Natural killer cell (primary cell): ENCODE measurements around the gene TMEM39B. TPM values are rescaled to one million over a fixed set of nuclear protein-coding genes. Genes with fewer than 3 reads are reported as not detected.
A peak's percentile ranks its signal among the peaks of the same experiment; 100 is the strongest.
"Not testable (repeated sequence)": the region's sequence is repeated elsewhere in the genome, so short reads cannot be mapped to it uniquely, and the experiment has no call there.

Experiments used
- ATAC-seq, 3 donors: fragments of 150-1000 bp in 2 of 3; fragments of 200-7000 bp in 1 of 3; cut with Tn5 transposase; 1 replicate in 1 of 3; 2 replicates in 2 of 3; pipeline ENCODE4 v1.10.0; 2021; ENCODE audit warnings: mild to moderate bottlenecking in 2 of 3, moderate library complexity in 2 of 3
- DNase-seq, 2 donors: peaks; one replicate each; pipeline versions ENCODE4 v3.0.0 to v3.0.0-alpha.2; 2013 to 2021; ENCODE audit warnings: mixed read lengths in 1 of 2
- H3K27ac ChIP-seq: one replicate; pipeline ENCODE4 v1.5.1; 2013; ENCODE audit warnings: mild to moderate bottlenecking, low read length
- H3K27me3 ChIP-seq: one replicate; pipeline ENCODE4 v1.6.1; 2013; ENCODE audit warnings: low read length; ENCODE audit not compliant: control insufficient read depth, insufficient read depth
- H3K36me3 ChIP-seq: one replicate; pipeline ENCODE4 v1.6.1; 2013; ENCODE audit warnings: low read length; ENCODE audit not compliant: control insufficient read depth, insufficient read depth
- H3K4me1 ChIP-seq: one replicate; pipeline ENCODE4 v1.6.1; 2013; ENCODE audit warnings: low read length; ENCODE audit not compliant: control insufficient read depth, insufficient read depth
- H3K4me3 ChIP-seq: one replicate; pipeline ENCODE4 v1.5.1; 2013; ENCODE audit warnings: low read length
- H3K9me3 ChIP-seq: one replicate; pipeline ENCODE4 v1.6.1; 2013; ENCODE audit warnings: low read length; ENCODE audit not compliant: control insufficient read depth, insufficient read depth
- H3K27ac Mint-ChIP-seq, 2 donors: one replicate each; pipeline ENCODE4 v1.8.0; 2022; ENCODE audit warnings: mild to moderate bottlenecking in 2 of 2, mixed read lengths in 2 of 2, moderate library complexity in 1 of 2
- H3K27me3 Mint-ChIP-seq, 2 donors: one replicate each; pipeline ENCODE4 v1.8.0; 2022; ENCODE audit warnings: low read depth in 2 of 2, mixed read lengths in 2 of 2
- H3K36me3 Mint-ChIP-seq: one replicate; pipeline ENCODE4 v1.8.0; 2022; ENCODE audit warnings: mixed read lengths
- H3K4me1 Mint-ChIP-seq, 2 donors: one replicate each; pipeline ENCODE4 v1.8.0; 2022; ENCODE audit warnings: mixed read lengths in 2 of 2
- H3K4me3 Mint-ChIP-seq: one replicate; pipeline ENCODE4 v1.8.0; 2022; ENCODE audit warnings: mild to moderate bottlenecking, moderate library complexity, mixed read lengths
- H3K9me3 Mint-ChIP-seq, 2 donors: one replicate each; pipeline ENCODE4 v1.8.0; 2022; ENCODE audit warnings: mixed read lengths in 2 of 2
- CTCF ChIP-seq: fragments of 200-600 bp; IDR thresholded peaks from one replicate; pipeline ENCODE4 v1.8.0; 2022; ENCODE audit warnings: antibody characterized with exemption
- WGBS: methylation state at CpG from one replicate; pipeline ENCODE4 v1.1.7; 2013; ENCODE audit warnings: missing lambda C conversion rate; ENCODE audit not compliant: insufficient coverage; 5-methylcytosine and 5-hydroxymethylcytosine counted together
- intact Hi-C: fragments of 100-400 bp; cut with micrococcal nuclease; formaldehyde crosslinking; loops from one replicate; pipeline ENCODE4 v1.14.2; 2022
- total RNA-seq, 4 donors: library from RNA; stranded (reverse); fragments of 120-200 nt in 1 of 4; gene quantifications; one replicate each; pipeline versions ENCODE4 v1.2.3 to v1.2.4, GENCODE V29; 2013 to 2022

The TMEM39B gene
- total RNA-seq, 3 donors from 2014 or later (not counting 1 experiment from before 2014, with no cell fraction given), result 13.3 to 17.1 (median 15.8) TPM

- peak overlapping the region; percentile 55 for H3K4me3 Mint-ChIP-seq
- peak overlapping the region; percentile 35 to 95 for H3K27ac Mint-ChIP-seq
- H3K27me3 Mint-ChIP-seq, result no peaks in the 10 kb centered on the region
- peaks cover 50 to 52% of the 10 kb centered on the region in 2 donors for H3K4me1 Mint-ChIP-seq
- H3K9me3 Mint-ChIP-seq, result no peaks in the 10 kb centered on the region
- H3K9me3 ChIP-seq, result no peaks in the 10 kb centered on the region
- peaks cover 2% of the 10 kb centered on the region for H3K36me3 ChIP-seq
- H3K27me3 ChIP-seq, result no peaks in the 10 kb centered on the region
- no peaks in the 10 kb centered on the region for H3K36me3 Mint-ChIP-seq
- H3K4me1 ChIP-seq, result peaks cover 43% of the 10 kb centered on the region
- intact Hi-C loops, result no loop called here
- no peak overlapping the region for H3K4me3 ChIP-seq
- no peak for TF ChIP-seq CTCF
- H3K27ac ChIP-seq, result peak overlapping the region; percentile 19
- ATAC-seq, result no peak
- DNase-seq, result no peak
These were observed 39.0 kb downstream of the TMEM39B start for GRCh38 chr1:32111789-32112188.

GRCh38 chr1:32112806-32113375, 40.2 kb downstream of the TMEM39B start:
- Mint-ChIP-seq H3K27ac (peak overlapping the region in 1 of 2 donors; percentile 58), H3K4me3 (no peak overlapping the region), H3K36me3 (no peaks in the 10 kb centered on the region), H3K27me3 (no peaks in the 10 kb centered on the region), H3K9me3 (no peaks in the 10 kb centered on the region), H3K4me1 (peaks cover 48 to 54% of the 10 kb centered on the region in 2 donors)
- WGBS, result 56% methylated on average over 5 of the region's 5 CpGs
- intact Hi-C loops, result no loop called here
- Histone ChIP-seq H3K4me1 (peaks cover 37% of the 10 kb centered on the region), H3K36me3 (peaks cover 2% of the 10 kb centered on the region), H3K9me3 (no peaks in the 10 kb centered on the region), H3K4me3 (no peak overlapping the region), H3K27ac (no peak overlapping the region), H3K27me3 (no peaks in the 10 kb centered on the region)
- peak in 1 of 2 donors; percentile 38 for DNase-seq
- no peak for ATAC-seq
- no peak for TF ChIP-seq CTCF

GRCh38 chr1:32113436-32113835, 40.7 kb downstream of the TMEM39B start:
- H3K4me3 Mint-ChIP-seq, result not testable (repeated sequence)

GRCh38 chr1:32114420-32114819, 41.7 kb downstream of the TMEM39B start:
- no peaks in the 10 kb centered on the region for H3K9me3 Mint-ChIP-seq
- Histone ChIP-seq H3K27me3 (no peaks in the 10 kb centered on the region), H3K4me1 (peaks cover 27% of the 10 kb centered on the region), H3K27ac (no peak overlapping the region), H3K9me3 (no peaks in the 10 kb centered on the region), H3K36me3 (peaks cover 2% of the 10 kb centered on the region), H3K4me3 (no peak overlapping the region)
- no peak for TF ChIP-seq CTCF
- intact Hi-C loops, result no loop called here
- ATAC-seq (no peak), DNase-seq (no peak)
- no peak overlapping the region for H3K4me3 Mint-ChIP-seq
- no peaks in the 10 kb centered on the region for H3K27me3 Mint-ChIP-seq
- 100% methylated on average over 1 of the region's 2 CpGs for WGBS
- H3K27ac Mint-ChIP-seq, result no peak overlapping the region
- H3K36me3 Mint-ChIP-seq, result no peaks in the 10 kb centered on the region
- H3K4me1 Mint-ChIP-seq, result peaks cover 41 to 56% of the 10 kb centered on the region in 2 donors

More at GRCh38 chr1:32113436-32113835, 40.7 kb downstream of the TMEM39B start:
- H3K9me3 Mint-ChIP-seq, H3K36me3 Mint-ChIP-seq, intact Hi-C loops, H3K36me3 ChIP-seq, H3K27ac ChIP-seq, DNase-seq, H3K27me3 Mint-ChIP-seq, ATAC-seq, H3K4me3 ChIP-seq, H3K27me3 ChIP-seq, H3K9me3 ChIP-seq: not testable (repeated sequence)
- Mint-ChIP-seq H3K4me1 (peaks cover 49 to 60% of the 10 kb centered on the region in 2 donors), H3K27ac (peak overlapping the region in 1 of 2 donors; percentile 45)
- peaks cover 37% of the 10 kb centered on the region for H3K4me1 ChIP-seq
- WGBS, result 96% methylated on average over 4 of the region's 4 CpGs
